GM18868 (cell line): Measurements from ENCODE around the gene GNG4.
"Not testable (repeated sequence)": the region's sequence is repeated elsewhere in the genome, so short reads cannot be mapped to it uniquely, and the experiment has no call there.

Experiments
- ATAC-seq: cut with Tn5 transposase; IDR thresholded peaks from one replicate; pipeline ENCODE4 v1.9.1; 2021; ENCODE audit warnings: mild to moderate bottlenecking, moderate library complexity; ENCODE audit not compliant: unreplicated experiment

The GNG4 gene

GRCh38 chr1:235650341-235651169 lies 971 bp upstream of the GNG4 start:
- no peak for ATAC-seq

GRCh38 chr1:235648954-235649367 lies 623 bp downstream of the GNG4 start:
- peak; percentile 64 for ATAC-seq

DNA sequence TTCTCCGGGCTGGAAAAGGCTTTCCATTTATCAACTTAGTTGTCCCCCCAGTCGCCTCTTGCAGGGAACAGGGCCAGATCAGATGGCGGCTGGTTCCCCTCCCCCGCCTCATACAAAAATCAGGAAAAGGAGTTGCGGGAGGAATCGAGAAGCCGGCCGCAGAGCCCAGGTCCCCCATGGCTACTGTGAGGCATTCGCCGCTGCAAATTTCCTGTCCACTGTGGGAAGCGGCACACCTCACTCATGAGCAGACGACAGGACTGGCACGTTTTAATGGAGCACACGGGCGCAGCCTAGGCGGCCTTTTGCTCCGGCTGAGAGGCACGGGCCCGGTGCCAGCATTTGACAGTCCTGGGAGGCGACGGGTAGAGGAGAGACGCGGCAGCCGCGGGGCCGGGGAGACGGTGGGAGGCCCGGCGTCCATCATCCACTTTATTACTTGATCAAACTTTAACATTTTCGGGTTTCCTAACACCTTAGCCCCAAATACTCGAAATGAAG lies 1.1 kb downstream of the GNG4 start:
- ATAC-seq = no peak

DNA sequence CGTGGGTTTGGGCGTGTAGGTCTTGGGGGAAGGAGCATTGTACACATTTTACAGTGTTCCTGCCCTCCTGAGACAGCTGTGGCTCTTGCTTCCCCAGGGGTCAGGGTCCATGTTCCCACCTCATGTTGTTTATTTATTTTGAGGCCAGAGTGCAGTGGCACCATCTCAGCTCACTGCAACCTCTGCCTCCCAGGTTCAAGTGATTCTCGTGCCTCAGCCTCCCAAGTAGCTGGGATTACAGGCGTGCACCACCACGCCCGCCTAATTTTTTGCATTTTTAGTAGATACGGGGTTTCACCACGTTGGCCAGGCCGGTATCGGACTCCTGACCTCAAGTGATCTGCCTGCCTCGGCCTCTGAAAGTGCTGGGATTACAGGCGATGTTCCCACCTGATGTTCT lies 2.0 kb downstream of the GNG4 start:
- not testable (repeated sequence) for ATAC-seq

DNA sequence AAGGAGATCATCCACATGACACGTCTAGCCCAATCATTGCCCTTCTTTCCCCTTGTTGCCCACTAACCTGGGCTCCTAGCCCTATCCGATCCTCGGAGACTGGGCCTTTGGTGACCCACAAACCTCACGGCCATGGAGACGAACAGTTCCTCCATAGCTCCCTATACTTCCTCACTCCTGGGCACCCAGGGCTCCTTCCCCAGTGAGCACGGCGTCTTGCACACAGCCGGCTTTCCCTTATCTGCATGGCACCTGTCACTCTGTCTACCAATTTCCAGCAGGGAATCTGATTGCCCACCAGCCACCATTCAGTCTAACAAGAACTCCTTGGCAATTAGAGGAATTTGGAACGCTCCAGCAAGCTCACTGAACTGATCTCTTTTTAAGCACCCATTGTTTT lies 3.1 kb downstream of the GNG4 start:
- ATAC-seq = no peak

DNA sequence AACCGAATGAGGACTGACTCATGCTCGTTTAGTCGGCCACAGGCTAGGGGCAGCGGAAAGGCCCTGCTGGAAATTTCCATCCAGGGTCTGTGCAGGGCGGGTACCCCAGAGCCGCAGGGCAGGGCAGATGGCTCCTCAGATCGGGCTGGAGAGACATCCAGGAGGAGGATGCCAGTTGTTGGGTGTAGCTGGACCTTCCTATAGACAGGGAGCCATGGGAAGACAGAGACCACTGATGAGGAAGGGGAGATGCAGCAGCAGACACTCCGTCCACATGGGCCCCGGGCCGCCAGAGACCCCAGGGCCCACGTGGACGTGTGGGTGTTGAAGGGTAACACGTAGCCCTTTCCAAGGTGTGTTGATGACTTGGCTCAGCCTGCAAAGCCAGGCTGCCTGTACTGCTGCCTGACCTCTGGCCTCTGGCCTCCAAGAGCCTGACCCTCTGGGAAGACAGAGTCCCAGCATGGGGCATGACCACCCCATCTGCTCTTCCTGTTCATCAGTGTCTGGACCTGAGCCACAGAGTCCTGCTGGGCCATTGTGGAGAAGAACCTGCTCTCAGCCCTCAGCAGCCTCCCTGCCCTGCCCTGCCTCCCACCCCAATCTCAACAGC lies 4.8 kb downstream of the GNG4 start:
- ATAC-seq = no peak

- ATAC-seq = no peak
Observed at GRCh38 chr1:235643837-235644692, 5.5 kb downstream of the GNG4 start.

DNA sequence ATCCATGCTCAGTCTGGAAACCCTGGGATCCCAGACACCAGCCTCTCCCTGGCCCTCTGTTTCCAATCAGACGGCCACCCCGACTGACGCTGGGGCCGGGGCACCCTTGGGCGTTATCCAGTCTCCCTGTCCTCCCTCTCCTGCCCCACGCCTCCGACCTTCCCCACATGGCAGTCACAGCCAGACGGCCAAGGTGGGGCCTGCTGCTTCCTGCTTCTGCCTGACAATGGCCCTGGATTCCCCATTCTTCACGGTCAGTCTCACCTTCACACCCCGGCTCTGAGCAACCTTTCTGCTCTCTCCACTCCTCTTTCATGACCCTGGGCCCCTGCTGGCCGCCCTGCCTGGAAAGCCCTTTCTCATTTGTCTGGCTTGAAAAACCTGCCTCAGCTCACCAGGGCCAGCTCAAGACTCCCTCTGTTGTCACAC lies 6.6 kb downstream of the GNG4 start:
- no peak for ATAC-seq

GRCh38 chr1:235642011-235642942 lies 7.3 kb downstream of the GNG4 start:
- ATAC-seq = no peak

- ATAC-seq = no peak
Observed at GRCh38 chr1:235640580-235640979, 9.0 kb downstream of the GNG4 start.

DNA sequence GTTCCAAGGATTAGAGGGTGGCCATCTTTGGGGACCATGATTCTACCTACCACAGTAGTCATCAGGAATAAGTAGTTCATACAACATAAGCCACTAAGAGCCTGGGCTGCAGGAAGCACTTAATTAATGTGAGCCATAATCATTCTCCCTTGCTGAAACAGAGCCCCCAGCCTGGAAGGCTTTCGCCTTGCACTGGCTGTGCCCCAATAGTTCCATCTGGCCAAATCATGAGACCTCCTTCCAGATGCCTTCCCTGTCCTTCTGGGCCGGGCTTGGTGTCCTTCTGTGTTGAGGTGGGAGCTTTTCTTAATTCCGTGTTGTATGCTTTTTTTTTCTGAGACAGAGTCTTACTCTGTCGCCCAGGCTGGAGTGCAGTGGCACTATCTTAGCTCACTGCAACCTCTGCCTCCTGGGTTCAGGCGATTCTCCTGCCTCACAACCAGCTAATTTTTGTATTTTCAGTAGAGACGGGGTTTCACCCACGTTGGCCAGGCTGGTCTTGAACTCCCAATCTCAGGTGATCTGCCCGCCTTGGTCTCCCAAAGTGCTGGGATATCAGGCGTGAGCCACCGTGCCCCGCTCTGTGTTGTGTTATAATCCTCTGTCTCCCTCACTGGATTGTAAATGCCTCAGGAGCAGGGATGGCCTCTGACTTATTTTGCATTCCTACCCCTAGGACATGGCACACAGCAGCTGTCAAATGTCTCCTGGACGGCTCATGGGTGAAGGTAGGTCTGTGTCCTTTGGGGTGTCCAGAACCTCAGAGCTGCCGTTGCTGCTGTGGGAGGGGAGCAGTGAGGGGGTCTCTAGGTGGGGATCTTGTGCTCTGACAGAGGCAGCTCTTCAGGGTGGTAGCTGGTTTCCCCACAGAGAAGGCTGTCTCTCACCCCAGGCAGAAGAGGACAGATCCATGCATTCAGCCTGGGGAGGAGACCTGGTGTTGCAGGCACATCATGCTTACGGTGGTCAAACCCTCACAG lies 10.1 kb downstream of the GNG4 start:
- no peak for ATAC-seq

- not testable (repeated sequence) for ATAC-seq
Observed at GRCh38 chr1:235638612-235639011, 11.0 kb downstream of the GNG4 start.

DNA sequence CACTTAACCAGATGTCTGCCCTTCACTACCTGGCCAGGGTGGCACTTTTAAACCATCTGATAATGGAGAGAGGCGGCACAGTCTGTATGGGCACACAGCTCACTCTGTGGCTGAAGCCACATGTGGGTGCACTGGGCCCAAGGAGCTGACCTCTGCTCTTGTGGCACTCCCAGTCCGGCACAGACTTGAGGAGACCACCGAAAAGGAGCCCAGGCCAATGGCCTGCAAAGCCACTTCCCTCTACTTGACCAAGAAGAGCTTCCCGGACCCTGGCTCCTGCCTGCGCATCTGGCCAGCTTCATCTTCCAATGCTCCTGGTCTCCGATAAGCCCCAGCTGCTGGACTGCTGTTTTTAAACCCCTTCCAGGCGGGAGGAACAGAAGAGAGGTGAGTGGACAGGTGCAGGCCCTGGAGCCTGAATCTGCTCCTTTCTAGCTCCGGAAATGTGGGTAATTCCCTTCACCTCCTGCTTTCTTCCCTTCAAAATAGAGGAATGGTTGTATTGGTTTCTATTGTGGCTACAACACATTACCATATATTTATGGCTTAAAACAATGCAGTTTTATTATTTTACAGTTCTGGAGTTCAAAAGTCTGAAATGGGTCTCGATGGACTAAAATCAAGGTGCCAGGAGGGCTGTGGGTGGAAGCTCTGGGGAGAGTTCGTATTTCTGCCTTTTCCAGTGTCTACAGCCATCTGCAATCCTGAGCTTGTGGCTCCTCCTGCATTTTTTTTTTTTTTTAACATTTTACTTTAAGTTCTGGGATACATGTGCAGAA lies 11.6 kb downstream of the GNG4 start:
- ATAC-seq = no peak

- no peak for ATAC-seq
Observed at GRCh38 chr1:235635938-235636662, 13.5 kb downstream of the GNG4 start.

DNA sequence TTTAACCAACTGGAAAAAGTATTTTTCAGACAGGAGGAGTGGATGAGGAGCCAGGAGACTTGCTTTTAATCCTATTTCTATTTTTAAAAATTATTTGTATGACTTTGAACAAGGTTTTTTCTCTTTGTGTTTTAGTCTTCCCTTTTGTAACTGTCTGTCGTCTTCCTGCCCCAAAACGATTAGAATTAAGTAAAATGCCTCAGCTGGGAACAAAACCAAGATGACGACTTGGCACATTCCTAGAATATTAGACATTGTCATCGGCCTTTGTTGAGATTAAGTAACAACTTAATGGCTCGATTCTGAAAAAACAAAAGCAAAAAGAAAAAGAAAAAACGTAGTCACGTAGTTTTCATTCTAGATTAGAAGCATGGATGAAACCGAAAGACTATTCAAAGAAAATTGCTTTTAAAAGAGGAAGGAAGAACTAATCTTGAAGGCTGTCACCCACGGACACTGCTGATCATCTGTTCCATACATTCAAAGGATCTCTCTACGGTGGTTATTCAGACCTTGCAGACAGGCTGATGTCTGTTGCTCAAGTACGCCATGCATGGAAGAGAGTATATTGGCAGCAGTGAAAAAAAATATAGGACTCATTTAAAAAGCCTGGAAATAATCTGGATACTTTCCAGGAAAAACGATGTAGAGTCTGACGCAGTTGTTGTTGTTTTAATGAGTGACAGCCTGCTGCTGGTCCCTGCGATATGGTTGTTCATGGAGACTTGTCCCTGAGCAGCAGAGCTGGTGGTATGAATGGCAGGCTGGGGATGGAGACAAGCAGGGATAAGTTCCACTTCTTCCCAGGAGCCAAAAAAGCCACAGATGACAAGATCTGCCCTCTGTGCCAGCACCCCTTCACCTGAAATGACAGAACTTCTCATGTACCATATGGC lies 16.8 kb downstream of the GNG4 start:
- peak; percentile 74 for ATAC-seq

GRCh38 chr1:235631816-235632215 lies 17.8 kb downstream of the GNG4 start:
- no peak for ATAC-seq
